A549 (cell line): ENCODE measurements around the gene MAP6D1. TPM values are rescaled to one million over a fixed set of nuclear protein-coding genes. Genes with fewer than 3 reads are reported as not detected.

Source experiments
- ATAC-seq, 2 experiments: fragments of 200-7000 bp in 1 of 2; fragments of >200 bp in 1 of 2; cut with Nextera tagmentation in 1 of 2; cut with Tn5 transposase in 1 of 2; 3 replicates each; pipeline versions ENCODE4 v1.8.0 to v1.9.1; 2018 to 2020; ENCODE audit warnings: mild to moderate bottlenecking in 1 of 2, moderate library complexity in 1 of 2
- CTCF ChIA-PET: fragments of 300-600 bp; sonication (Branson Sonifier 250); formaldehyde crosslinking; extraction: SDS; loops from one replicate; lab custom pipeline; 2021; ENCODE audit warnings: antibody characterized with exemption, inconsistent platforms; lab: Yijun Ruan, JAX
- POLR2A ChIA-PET: fragments of 350-600 bp; formaldehyde crosslinking; extraction: SDS; loops from one replicate; lab custom pipeline; 2021; ENCODE audit warnings: antibody characterized with exemption, inconsistent platforms; lab: Yijun Ruan, JAX
- DNase-seq, 2 experiments: peaks; one replicate each; pipeline versions ENCODE4 v3.0.0 to v3.0.0-alpha.2; 2011 to 2016; ENCODE audit warnings: low read depth in 1 of 2, low spot score in 1 of 2
- FAIRE-seq: peaks from 2 replicates; lab custom pipeline; 2011; peaks lifted over from hg19 to GRCh38; lab: Jason Lieb, UNC
- H3K27ac ChIP-seq, 2 experiments: fragments of >200 bp; sonication (Bioruptor Twin); formaldehyde crosslinking; 3 replicates each; pipeline ENCODE4 v1.5.1; 2016 to 2017
- H3K4me1 ChIP-seq: fragments of >200 bp; sonication (Bioruptor Twin); formaldehyde crosslinking; 3 replicates; pipeline ENCODE4 v1.6.1; 2016
- H3K4me2 ChIP-seq: fragments of >200 bp; sonication (Bioruptor Twin); formaldehyde crosslinking; 3 replicates; pipeline ENCODE4 v1.6.1; 2016
- H3K4me3 ChIP-seq: fragments of >200 bp; sonication (Bioruptor Twin); formaldehyde crosslinking; 3 replicates; pipeline ENCODE4 v1.5.1; 2016
- H3K9me3 ChIP-seq: fragments of >200 bp; sonication (Bioruptor Twin); formaldehyde crosslinking; 3 replicates; pipeline ENCODE4 v1.6.1; 2016
- ATOH8 ChIP-seq: fragments of 250-450 bp; sonication (Bioruptor Pico); IDR thresholded peaks from 2 replicates; pipeline ENCODE4 v1.5.0; 2020; ENCODE audit warnings: low read depth, mild to moderate bottlenecking, moderate library complexity
- BCL3 ChIP-seq: fragments of >200 bp; sonication (Bioruptor Twin); formaldehyde crosslinking; IDR thresholded peaks from 3 replicates; pipeline ENCODE4 v1.6.1; 2016
- CBX8 ChIP-seq: fragments of 200-600 bp; sonication (generic); IDR thresholded peaks from 2 replicates; pipeline ENCODE4 v1.6.1; 2016
- CEBPB ChIP-seq, 2 experiments: fragments of >200 bp in 1 of 2; sonication (Bioruptor Twin) in 1 of 2; formaldehyde crosslinking in 1 of 2; IDR thresholded peaks; 2 replicates each; pipeline ENCODE4 v1.6.1; 2012 to 2016
- CHD4 ChIP-seq: fragments of 200-600 bp; sonication (generic); IDR thresholded peaks from 2 replicates; pipeline ENCODE4 v1.6.1; 2016; ENCODE audit warnings: antibody characterized with exemption, mild to moderate bottlenecking, borderline replicate concordance
- FOSB ChIP-seq: fragments of 250-450 bp; sonication (Bioruptor Pico); IDR thresholded peaks from 2 replicates; pipeline ENCODE4 v1.5.0; 2020; ENCODE audit warnings: mild to moderate bottlenecking, moderate library complexity
- FOXS1 ChIP-seq: fragments of 250-450 bp; sonication (Bioruptor Pico); IDR thresholded peaks from 2 replicates; pipeline ENCODE4 v1.5.0; 2020; ENCODE audit warnings: mild to moderate bottlenecking, moderate library complexity
- HES2 ChIP-seq: fragments of >200 bp; sonication (Bioruptor Twin); formaldehyde crosslinking; IDR thresholded peaks from 2 replicates; pipeline ENCODE4 v1.6.1; 2016
- HEYL ChIP-seq: fragments of 250-450 bp; sonication (Bioruptor Pico); IDR thresholded peaks from 2 replicates; pipeline ENCODE4 v1.8.0; 2021; ENCODE audit warnings: mild to moderate bottlenecking, moderate library complexity
- HOXA7 ChIP-seq: fragments of 250-450 bp; sonication (Bioruptor Pico); IDR thresholded peaks from 2 replicates; pipeline ENCODE4 v1.5.0; 2020; ENCODE audit warnings: mild to moderate bottlenecking, moderate library complexity
- HOXB13 ChIP-seq: fragments of 250-450 bp; sonication (Bioruptor Pico); IDR thresholded peaks from 2 replicates; pipeline ENCODE4 v1.5.0; 2020; ENCODE audit warnings: low read depth, mild to moderate bottlenecking, moderate library complexity
- HOXB5 ChIP-seq: fragments of 250-450 bp; sonication (Bioruptor Pico); IDR thresholded peaks from 2 replicates; pipeline ENCODE4 v1.5.0; 2020; ENCODE audit warnings: mild to moderate bottlenecking, moderate library complexity
- KDM1A ChIP-seq: fragments of 200-600 bp; sonication (generic); IDR thresholded peaks from 2 replicates; pipeline ENCODE4 v1.6.1; 2016; ENCODE audit warnings: low read depth, mild to moderate bottlenecking
- MAZ ChIP-seq: fragments of 150-350 bp; IDR thresholded peaks from 2 replicates; pipeline ENCODE4 v1.6.1; 2014; ENCODE audit warnings: antibody characterized with exemption, low read depth, low read length, borderline replicate concordance
- MYC ChIP-seq: IDR thresholded peaks from 2 replicates; pipeline ENCODE4 v1.6.1; 2012; ENCODE audit warnings: mild to moderate bottlenecking, inconsistent platforms, low read length, improper control_type of control experiment, borderline replicate concordance
- NFE2L2 ChIP-seq: fragments of 150-350 bp; conservative IDR thresholded peaks from 2 replicates; pipeline ENCODE4 v1.6.1; 2014; ENCODE audit warnings: low read length
- PHF8 ChIP-seq: fragments of 200-600 bp; sonication (generic); IDR thresholded peaks from 2 replicates; pipeline ENCODE4 v1.6.1; 2016; ENCODE audit warnings: low read depth, mild to moderate bottlenecking, antibody characterized with exemption, moderate library complexity, borderline replicate concordance
- RCOR1 ChIP-seq: fragments of 150-350 bp; IDR thresholded peaks from 2 replicates; pipeline ENCODE4 v1.6.1; 2014; ENCODE audit warnings: antibody characterized with exemption, low read length, low read depth
- RFX5 ChIP-seq: fragments of 450-650 bp; IDR thresholded peaks from 2 replicates; pipeline ENCODE4 v1.7.1; 2014; ENCODE audit warnings: antibody characterized with exemption, mild to moderate bottlenecking, moderate library complexity
- RNF2 ChIP-seq: fragments of 200-600 bp; sonication (generic); IDR thresholded peaks from 2 replicates; pipeline ENCODE4 v1.6.1; 2016; ENCODE audit warnings: low read depth, mild to moderate bottlenecking, antibody characterized with exemption, moderate library complexity, borderline replicate concordance
- SMC3 ChIP-seq: fragments of >200 bp; sonication (Bioruptor Twin); formaldehyde crosslinking; IDR thresholded peaks from 3 replicates; pipeline ENCODE4 v1.6.1; 2018; ENCODE audit warnings: inconsistent platforms
- TP53 ChIP-seq: fragments of 250-450 bp; sonication (Bioruptor Pico); IDR thresholded peaks from 2 replicates; pipeline ENCODE4 v1.5.0; 2021; ENCODE audit warnings: mild to moderate bottlenecking, moderate library complexity
- USF2 ChIP-seq: fragments of 450-650 bp; IDR thresholded peaks from 2 replicates; pipeline ENCODE4 v1.6.1; 2014; ENCODE audit warnings: antibody characterized with exemption
- ZC3H11A ChIP-seq: fragments of 450-650 bp; IDR thresholded peaks from 2 replicates; pipeline ENCODE4 v1.6.1; 2014; ENCODE audit warnings: antibody characterized with exemption, mild to moderate bottlenecking
- ZNF302 ChIP-seq: fragments of 250-450 bp; sonication (Bioruptor Pico); IDR thresholded peaks from 2 replicates; pipeline ENCODE4 v1.9.0; 2021; ENCODE audit warnings: inconsistent platforms, mild to moderate bottlenecking, moderate library complexity
- ZSCAN20 ChIP-seq: fragments of 250-450 bp; sonication (Bioruptor Pico); IDR thresholded peaks from 2 replicates; pipeline ENCODE4 v1.8.0; 2022; ENCODE audit warnings: mild to moderate bottlenecking, moderate library complexity
- WGBS: methylation state at CpG from one replicate; pipeline ENCODE4 v1.1.6; 2017; ENCODE audit errors: missing lambda C conversion rate; 5-methylcytosine and 5-hydroxymethylcytosine counted together
- polyA plus RNA-seq, 4 experiments: library from polyadenylated mRNA; depleted of rRNA in 3 of 4; stranded (reverse); fragments of >200 nt; fragmentation: RNase III in 1 of 4; extraction: RNeasy Plus Mini Kit Qiagen cat#74134 plus additional on column Dnase treatment in 1 of 4; gene quantifications; 2 replicates in 3 of 4; 3 replicates in 1 of 4; pipeline ENCODE4 v1.2.3, GENCODE V29; 2011 to 2017

Gene MAP6D1
- polyA plus RNA-seq, 2 of the 4 experiments (the other 2 are of a cell fraction), result 0.68 to 1.2 TPM

GRCh38 chr3:183817639-183818038 is 7.7 kb downstream of the MAP6D1 start:
- FAIRE-seq, result no peak
- no peak overlapping the region for H3K4me3 ChIP-seq
- POLR2A ChIA-PET, result no interaction called here

GRCh38 chr3:183816681-183817510 is 8.5 kb downstream of the MAP6D1 start:
- H3K9me3 ChIP-seq, result no peaks in the 10 kb centered on the region
- no peak for TF ChIP-seq KDM1A
- no peak for TF ChIP-seq CHD4
- no peak for TF ChIP-seq HOXA7 (CRISPR knock-in tag)
- no peak for TF ChIP-seq TP53 (CRISPR knock-in tag)
- TF ChIP-seq FOSB, result no peak
- TF ChIP-seq HEYL (CRISPR knock-in tag), result no peak
- no peak for TF ChIP-seq CEBPB (IDR thresholded peaks at IDR 0.05)
- TF ChIP-seq ZSCAN20 (CRISPR knock-in tag), result no peak
- no peak for TF ChIP-seq SMC3
- TF ChIP-seq HES2, result no peak
- TF ChIP-seq PHF8, result no peak
- TF ChIP-seq RNF2, result no peak
- TF ChIP-seq HOXB13 (CRISPR knock-in tag), result no peak
- TF ChIP-seq ZNF302 (CRISPR knock-in tag), result no peak
- no peak for TF ChIP-seq RCOR1
- no peak for TF ChIP-seq BCL3
- TF ChIP-seq MYC, result no peak
- TF ChIP-seq HOXB5 (CRISPR knock-in tag), result no peak
- ChIA-PET CTCF (interaction anchor here (0.6 to 1.6 kb wide), 3 partner anchors 14 to 17 kb away, joined by 3 to 5 read pairs (median 3); no protein-coding TSS in a partner anchor), POLR2A (no interaction called here)
- DNase-seq (no peak), FAIRE-seq (no peak), ATAC-seq (peak in 1 of 2 experiments; percentile 6; a peak in 1 of 6 replicates)
- H3K4me1 ChIP-seq, result no peaks in the 10 kb centered on the region
- H3K4me3 ChIP-seq, result no peak overlapping the region
- no peak overlapping the region for H3K27ac ChIP-seq
- 83% methylated on average over 16 of the region's 20 CpGs for WGBS
- no peak overlapping the region for H3K4me2 ChIP-seq

More at GRCh38 chr3:183817639-183818038, 7.7 kb downstream of the MAP6D1 start:
- DNase-seq (no peak), ATAC-seq (no peak; a peak in 2 of 6 replicates)
- no peak overlapping the region for H3K27ac ChIP-seq
- CTCF ChIA-PET, result interaction anchor here (0.6 to 1.6 kb wide), 3 partner anchors 15 to 17 kb away, joined by 3 to 5 read pairs (median 3); no protein-coding TSS in a partner anchor
- H3K9me3 ChIP-seq, result no peaks in the 10 kb centered on the region
- no peaks in the 10 kb centered on the region for H3K4me1 ChIP-seq
- 91% methylated on average over 6 of the region's 9 CpGs for WGBS
- TF ChIP-seq MYC (no peak), HOXB13 (CRISPR knock-in tag) (no peak), FOSB (no peak)
- H3K4me2 ChIP-seq, result no peak overlapping the region

- WGBS, result 81% methylated on average over 8 of the region's 12 CpGs
- DNase-seq, result no peak
- no peak for FAIRE-seq
- TF ChIP-seq ZC3H11A (no peak), MAZ (no peak), RFX5 (no peak), CBX8 (no peak), KDM1A (no peak), ATOH8 (CRISPR knock-in tag) (no peak), USF2 (no peak), ZNF302 (CRISPR knock-in tag) (no peak), NFE2L2 (no peak), FOXS1 (CRISPR knock-in tag) (no peak)
- Histone ChIP-seq H3K4me2 (no peak overlapping the region), H3K9me3 (no peaks in the 10 kb centered on the region), H3K4me1 (no peaks in the 10 kb centered on the region), H3K4me3 (no peak overlapping the region), H3K27ac (no peak overlapping the region)
- ChIA-PET CTCF (interaction anchor here (0.8 to 1.5 kb wide), 2 partner anchors 13 to 250 kb away, joined by 3 read pairs; no protein-coding TSS in a partner anchor), POLR2A (no interaction called here)
- no peak for ATAC-seq
These were observed 9.4 kb downstream of the MAP6D1 start for GRCh38 chr3:183815951-183816475.
